MM.1S (cell line): Measurements from ENCODE around the gene DLAT.
"Not testable (repeated sequence)": the region's sequence is repeated elsewhere in the genome, so short reads cannot be mapped to it uniquely, and the experiment has no call there.

Experiments
- EZH2 ChIP-seq: fragments of 300-600 bp; sonication (generic); optimal IDR thresholded peaks from 2 replicates; pipeline ENCODE3; 2017; ENCODE audit warnings: low read depth, mild to moderate bottlenecking, antibody characterized with exemption, low read length, mixed read lengths
- TF ChIP-seq, protein P1 (sequence below): fragments of 300-600 bp; sonication (generic); IDR thresholded peaks from 2 replicates; pipeline ENCODE4 v1.5.1; 2016; ENCODE audit warnings: antibody characterized with exemption, low read length, mixed read lengths

DNA sequence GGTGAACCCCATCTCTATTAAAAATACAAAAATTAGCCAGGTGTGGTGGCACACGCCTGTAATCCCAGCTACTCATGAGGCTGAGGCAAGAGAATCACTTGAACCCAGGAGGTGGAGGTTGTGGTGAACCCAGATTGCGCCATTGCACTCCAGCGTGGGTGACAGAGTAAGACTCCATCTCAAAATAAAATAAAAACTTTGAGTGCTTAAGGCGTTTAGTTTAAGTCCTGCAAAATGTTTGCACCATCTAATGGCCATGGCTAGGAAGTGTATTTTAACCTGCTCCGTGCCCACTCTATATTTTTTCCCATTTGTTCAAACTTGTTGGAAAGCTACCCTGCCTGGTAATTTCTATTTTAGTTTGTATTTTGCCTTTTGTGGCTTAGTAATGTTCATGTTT is 28.5 kb upstream of the DLAT start:
- TF ChIP-seq, protein P1, sequence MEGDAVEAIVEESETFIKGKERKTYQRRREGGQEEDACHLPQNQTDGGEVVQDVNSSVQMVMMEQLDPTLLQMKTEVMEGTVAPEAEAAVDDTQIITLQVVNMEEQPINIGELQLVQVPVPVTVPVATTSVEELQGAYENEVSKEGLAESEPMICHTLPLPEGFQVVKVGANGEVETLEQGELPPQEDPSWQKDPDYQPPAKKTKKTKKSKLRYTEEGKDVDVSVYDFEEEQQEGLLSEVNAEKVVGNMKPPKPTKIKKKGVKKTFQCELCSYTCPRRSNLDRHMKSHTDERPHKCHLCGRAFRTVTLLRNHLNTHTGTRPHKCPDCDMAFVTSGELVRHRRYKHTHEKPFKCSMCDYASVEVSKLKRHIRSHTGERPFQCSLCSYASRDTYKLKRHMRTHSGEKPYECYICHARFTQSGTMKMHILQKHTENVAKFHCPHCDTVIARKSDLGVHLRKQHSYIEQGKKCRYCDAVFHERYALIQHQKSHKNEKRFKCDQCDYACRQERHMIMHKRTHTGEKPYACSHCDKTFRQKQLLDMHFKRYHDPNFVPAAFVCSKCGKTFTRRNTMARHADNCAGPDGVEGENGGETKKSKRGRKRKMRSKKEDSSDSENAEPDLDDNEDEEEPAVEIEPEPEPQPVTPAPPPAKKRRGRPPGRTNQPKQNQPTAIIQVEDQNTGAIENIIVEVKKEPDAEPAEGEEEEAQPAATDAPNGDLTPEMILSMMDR: not testable (repeated sequence)
- not testable (repeated sequence) for TF ChIP-seq EZH2
